COLO668 (cell line): ENCODE data around the gene CCDC69.
"Not testable (repeated sequence)": the region's sequence is repeated elsewhere in the genome, so short reads cannot be mapped to it uniquely, and the experiment has no call there.

Experiments used
- DNase-seq: peaks from one replicate; lab custom pipeline; 2025; ENCODE audit not compliant: unreplicated experiment; lab: John Stamatoyannopoulos, UW

CCDC69 gene

DNA sequence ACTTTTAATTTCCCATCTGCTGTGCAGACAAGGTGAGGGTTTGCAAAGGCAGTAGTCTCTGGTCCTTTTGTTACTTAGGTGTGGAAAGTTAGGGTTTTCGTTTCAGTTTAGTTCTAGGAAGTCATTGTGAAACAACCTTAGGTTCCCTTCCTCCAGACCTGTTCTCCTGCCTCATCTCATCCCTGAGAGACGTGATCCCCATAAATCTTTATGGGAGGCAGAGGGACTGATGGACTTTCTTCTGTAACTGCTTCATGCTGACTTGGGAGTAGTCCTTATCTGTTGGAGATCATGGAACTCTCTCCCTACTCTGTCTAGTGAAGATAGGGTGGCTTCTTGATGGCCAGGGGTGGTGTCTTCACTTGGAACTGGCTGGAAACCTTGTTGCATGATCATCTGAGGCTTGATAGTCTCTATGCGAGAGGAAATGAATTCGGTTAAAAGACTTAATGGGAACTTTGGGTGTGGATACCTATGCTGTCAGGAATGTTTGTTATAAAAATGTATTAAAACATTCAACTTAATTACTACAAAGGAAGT, 21.9 kb upstream of the CCDC69 start:
- no peak for DNase-seq

DNA sequence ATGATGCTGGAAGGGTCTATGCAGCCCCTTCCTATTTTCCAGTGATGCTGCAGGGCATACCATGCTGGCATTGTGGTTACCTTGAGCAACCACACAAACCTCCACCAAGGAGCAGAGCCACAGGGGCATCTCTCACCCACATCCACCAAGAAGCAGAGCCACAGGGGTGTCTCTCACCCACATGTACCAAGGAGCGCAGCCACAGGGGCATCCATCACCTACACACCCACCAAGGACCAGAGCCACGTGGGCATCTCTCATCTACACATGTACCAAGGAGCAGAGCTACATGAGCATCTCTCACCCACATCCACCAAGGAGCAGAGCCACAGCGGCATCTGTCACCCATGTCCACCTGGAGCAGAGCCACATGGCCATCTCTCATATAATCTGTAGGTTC, 20.3 kb upstream of the CCDC69 start:
- no peak for DNase-seq

DNA sequence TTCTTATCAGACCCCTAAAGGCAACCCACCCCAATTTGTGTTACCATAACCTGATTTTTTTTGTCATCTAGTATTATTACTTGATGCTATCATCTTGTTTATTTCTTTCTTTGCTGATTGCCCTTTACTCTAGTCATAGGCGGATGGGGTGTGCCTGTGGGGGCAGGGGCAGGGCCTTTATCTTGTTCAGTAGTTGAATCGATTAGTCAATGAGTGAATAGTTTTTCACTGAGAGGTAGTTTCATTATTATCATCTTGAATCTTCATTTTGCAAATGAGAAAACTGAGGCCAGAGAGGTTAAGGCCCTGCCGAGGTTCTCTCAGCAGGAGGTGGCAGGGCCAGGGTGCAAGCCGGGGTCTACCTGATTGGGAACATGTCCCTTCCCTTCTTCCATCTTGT, 19.7 kb upstream of the CCDC69 start:
- no peak for DNase-seq

GRCh38 chr5:151243127-151243526, 19.2 kb upstream of the CCDC69 start:
- no peak for DNase-seq

DNA sequence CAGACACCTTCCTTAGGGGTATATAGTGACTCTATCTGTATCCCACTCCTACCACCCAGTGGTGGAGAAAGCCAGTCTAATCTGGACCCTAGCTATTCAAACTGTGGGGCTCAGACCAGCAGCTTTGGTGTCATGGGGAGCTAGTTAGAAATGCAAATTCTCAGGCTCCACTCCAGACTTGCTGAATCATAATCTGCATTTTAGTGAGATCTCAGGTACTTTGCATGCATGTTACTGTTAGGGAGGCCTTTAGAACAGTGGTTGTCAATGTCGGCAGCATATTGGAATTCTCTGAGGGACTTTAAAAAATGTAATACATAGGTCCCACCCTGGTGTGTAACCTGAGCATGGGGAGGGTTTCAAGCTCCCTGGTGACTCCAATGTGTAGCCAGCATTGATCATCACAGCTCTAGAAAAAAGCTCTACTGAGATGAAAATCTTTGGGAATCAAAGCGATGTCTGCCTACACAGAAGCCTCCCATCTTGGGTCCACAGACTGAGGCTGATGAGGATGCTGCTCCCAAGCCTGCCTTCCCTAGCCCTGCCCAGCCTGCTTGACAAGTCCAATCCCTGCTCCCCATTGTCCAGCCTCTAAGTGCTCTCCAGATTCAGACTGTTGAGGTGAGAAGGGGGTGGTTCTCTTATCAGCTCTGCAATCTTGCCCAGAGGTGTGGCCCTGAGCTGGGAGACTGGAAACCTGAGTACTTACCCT, 17.2 kb upstream of the CCDC69 start:
- DNase-seq: no peak

DNA sequence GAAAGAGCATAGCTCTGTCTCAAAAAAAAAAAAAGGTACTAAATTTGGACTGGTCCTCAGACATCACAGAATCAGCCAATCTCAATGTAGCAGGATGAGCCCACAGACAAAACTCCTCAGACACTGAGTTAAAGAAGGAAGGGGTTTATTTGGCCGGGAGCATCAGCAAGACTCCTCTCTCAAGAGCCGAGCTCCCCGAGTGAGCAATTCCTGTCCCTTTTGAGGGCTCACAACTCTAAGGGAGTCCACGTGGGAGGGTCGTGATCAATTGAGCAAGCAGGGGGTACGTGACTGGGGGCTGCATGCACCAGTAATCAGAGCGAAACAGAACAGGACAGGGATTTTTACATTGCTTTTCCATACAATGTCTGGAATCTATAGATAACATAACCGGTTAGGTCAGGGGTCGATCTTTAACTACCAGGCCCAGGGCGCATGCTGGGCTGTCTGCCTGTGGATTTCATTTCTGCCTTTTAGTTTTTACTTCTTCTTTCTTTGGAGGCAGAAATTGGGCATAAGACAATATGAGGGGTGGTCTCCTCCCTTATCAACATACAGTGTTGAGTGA, 16.5 kb upstream of the CCDC69 start:
- not testable (repeated sequence) for DNase-seq

DNA sequence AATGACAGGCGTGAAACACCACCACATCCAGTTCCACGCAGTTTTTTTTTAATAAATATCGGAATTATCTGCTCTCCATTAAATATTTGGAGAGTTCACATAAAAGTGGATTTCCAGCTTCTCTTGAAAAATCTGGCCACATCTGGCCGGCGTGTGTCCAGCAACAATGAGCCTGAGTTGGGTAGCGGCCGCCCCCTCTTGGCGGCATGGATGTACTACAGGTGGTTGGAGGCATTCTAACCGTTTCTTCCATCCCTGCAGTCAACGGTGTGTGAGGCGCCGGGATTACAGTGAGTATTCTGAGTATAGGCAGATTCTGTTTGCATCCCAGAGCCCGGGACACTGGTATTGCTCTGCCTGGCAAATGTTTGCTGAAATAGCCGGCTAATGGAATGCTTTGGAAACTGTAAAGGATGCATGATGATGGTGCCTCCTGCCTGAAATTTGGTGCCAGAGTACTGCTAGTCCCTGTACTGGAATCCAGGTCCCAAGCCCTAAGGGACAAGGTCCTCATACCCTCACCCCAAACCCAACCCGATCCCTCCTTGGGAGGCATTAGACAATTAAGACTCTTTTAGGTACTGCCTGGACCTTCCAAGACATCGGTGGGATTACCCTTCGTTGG, 15.5 kb upstream of the CCDC69 start:
- DNase-seq: peak; percentile 22

DNA sequence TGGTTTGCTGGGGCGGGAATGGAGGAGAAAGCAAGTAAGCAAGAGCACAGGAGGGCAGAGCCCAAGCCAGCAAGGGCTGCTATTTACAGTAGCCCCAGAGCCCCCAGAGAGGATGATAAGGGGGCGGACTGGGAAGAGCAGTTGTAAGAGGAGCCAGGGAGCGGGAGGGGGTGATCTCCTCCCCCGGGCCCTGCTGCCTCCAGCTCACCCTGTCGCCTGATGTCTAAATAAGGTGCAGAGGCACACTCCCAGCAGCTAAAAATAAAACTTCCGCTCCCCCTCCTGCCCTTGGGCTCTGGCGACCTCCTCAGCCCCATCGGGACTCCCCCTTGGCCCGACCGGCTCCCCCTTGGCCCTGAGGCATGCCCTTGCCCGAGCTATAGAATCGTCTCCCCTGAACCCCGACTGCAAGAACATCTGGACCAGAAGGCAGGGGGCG, 14.4 kb upstream of the CCDC69 start:
- no peak for DNase-seq

- no peak for DNase-seq
Observed at GRCh38 chr5:151237685-151238084, 13.8 kb upstream of the CCDC69 start.

- no peak for DNase-seq
Observed at GRCh38 chr5:151236888-151237287, 13.0 kb upstream of the CCDC69 start.

- DNase-seq: not testable (repeated sequence)
Observed at GRCh38 chr5:151235239-151235571, 11.3 kb upstream of the CCDC69 start.

DNA sequence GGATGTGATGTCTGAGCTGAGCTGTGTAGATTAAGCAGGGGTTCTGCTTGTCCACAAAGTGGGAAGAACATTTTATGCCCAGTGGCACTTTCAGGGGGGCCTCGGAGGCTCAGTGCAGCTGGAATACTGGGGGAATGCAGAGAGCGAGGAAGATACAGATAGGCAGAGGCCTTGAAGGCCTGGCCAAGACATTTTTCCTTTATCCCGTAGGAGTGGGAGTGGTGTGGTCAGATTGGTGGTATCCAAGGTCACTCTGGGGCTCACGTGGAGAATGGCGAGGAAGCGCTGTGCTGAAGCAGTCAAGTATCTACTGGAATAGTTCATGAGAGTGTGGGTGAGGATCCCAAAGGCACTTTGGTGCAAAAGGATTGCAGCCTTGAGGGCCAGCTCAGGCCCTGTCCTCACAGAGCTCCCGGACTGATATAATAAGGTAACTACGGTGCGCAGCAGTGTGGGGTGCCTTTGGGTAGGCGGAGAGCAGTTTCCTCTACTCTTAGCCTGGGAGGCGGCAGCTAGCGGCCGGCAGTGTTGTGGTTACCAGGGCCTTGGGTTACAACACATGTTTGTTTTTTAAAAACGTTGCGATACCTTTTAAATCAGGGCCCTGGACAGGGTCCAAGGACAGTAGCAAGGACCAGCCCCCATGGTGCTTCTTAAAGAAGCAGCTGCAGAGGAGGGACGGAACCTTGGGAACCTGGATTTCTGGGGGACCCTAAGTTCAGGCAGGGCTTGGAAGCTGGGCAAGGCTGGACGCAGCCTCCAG, 10.8 kb upstream of the CCDC69 start:
- no peak for DNase-seq

DNA sequence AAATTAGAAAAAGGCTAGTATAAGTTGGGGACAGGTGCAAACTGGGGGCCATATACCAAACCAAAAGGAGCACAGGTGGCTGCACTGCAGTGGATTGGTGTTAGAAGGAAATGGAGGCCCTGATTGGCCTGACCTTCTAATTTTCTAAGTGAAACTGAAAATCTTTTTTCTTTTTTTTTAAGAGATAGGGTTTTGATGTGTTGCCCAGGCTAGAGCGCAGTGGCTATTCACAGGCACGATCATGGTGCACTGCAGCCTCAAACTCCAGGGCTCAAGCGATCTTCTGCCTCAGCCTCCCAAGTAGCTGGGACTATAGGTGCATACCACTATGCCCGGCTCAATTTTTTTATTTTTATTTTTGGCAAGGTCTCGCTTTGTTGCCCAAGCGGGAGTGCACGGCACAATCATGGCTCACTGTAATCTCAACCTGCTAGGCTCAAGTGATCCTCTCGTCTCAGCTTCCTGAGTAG, 9.8 kb upstream of the CCDC69 start:
- DNase-seq: no peak

GRCh38 chr5:151231359-151231758, 7.5 kb upstream of the CCDC69 start:
- no peak for DNase-seq

- no peak for DNase-seq
Observed at GRCh38 chr5:151230048-151230680, 6.3 kb upstream of the CCDC69 start.

- no peak for DNase-seq
Observed at GRCh38 chr5:151228986-151229385, 5.1 kb upstream of the CCDC69 start.

GRCh38 chr5:151227918-151228447, 4.1 kb upstream of the CCDC69 start:
- no peak for DNase-seq

- no peak for DNase-seq
Observed at GRCh38 chr5:151225475-151225874, 1.6 kb upstream of the CCDC69 start.

DNA sequence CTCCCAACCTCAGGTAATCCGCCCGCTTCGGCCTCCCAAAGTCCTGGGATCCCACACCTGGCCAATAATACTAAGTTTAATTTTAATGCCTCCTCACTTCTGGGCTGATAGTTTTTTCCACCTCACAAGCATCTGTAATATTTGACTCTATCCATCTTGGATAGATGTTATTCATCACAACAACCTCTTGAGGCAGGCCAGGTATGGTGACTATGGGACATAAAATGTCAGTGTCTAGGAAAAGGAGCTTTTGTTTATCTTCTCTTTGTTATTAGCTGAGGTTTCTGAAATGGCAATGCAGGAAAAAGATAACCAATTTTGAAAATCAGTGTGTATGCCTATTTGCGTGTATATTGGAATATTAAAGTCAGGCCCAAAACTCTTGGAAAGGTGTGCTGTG, 1.2 kb upstream of the CCDC69 start:
- no peak for DNase-seq

DNA sequence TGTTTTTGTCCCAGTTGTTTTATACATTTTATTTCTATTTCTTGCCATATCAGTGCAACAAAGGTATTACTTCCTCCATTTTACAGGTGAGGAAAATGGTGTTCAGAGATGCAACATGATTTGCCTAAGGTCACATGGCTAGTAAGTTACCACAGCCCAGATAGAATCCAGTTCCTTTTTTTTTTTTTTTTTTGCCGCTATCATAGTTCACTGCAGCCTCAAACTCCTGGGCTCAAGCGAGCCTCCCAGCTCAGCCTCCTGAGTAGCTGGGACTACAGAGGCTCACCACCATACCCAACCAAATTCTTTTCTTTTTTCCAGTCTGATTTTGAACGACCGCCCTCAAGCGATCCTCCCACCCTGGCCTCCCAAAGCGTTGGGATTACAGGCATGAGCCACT, 480 bp upstream of the CCDC69 start:
- DNase-seq: no peak
